Breast epithelium (tissue), 4 donors: ENCODE measurements around the gene ROCK1. TPM values are rescaled to one million over a fixed set of nuclear protein-coding genes. Genes with fewer than 3 reads are reported as not detected.
A peak's percentile ranks its signal among the peaks of the same experiment; 100 is the strongest.

Source experiments
- DNase-seq, 2 donors: peaks; one replicate each; pipeline ENCODE4 v3.0.0-alpha.2; 2019; ENCODE audit warnings: low spot score in 2 of 2
- H3K27ac ChIP-seq, 2 donors: fragments of 200-600 bp; sonication (generic) in 1 of 2; one replicate each; pipeline ENCODE4 v1.5.1; 2016 to 2019; ENCODE audit warnings: mild to moderate bottlenecking in 1 of 2
- H3K27me3 ChIP-seq, 2 donors: fragments of 200-600 bp; sonication (generic) in 1 of 2; one replicate each; pipeline versions ENCODE4 v1.5.1 to v1.6.0; 2017 to 2019; ENCODE audit warnings: control low read depth in 1 of 2, mild to moderate bottlenecking in 1 of 2
- H3K36me3 ChIP-seq: fragments of 200-600 bp; one replicate; pipeline ENCODE4 v1.5.1; 2019
- H3K4me1 ChIP-seq, 2 donors: fragments of 200-600 bp; sonication (generic); one replicate each; pipeline ENCODE4 v1.5.1; 2016 to 2019; ENCODE audit warnings: control low read depth in 1 of 2
- H3K4me3 ChIP-seq, 3 donors: fragments of 200-600 bp; sonication (generic); 1 replicate in 2 of 3; 2 replicates in 1 of 3; pipeline ENCODE4 v1.5.1; 2016 to 2019; ENCODE audit warnings: mild to moderate bottlenecking in 3 of 3, moderate library complexity in 2 of 3
- H3K9me3 ChIP-seq, 2 donors: fragments of 200-600 bp; sonication (generic) in 1 of 2; one replicate each; pipeline ENCODE4 v1.5.1; 2016 to 2019; ENCODE audit warnings: control low read depth in 1 of 2
- CTCF ChIP-seq, 3 donors: fragments of 450-650 bp; IDR thresholded peaks; one replicate each; pipeline ENCODE4 v1.5.1; 2016 to 2017; ENCODE audit warnings: antibody characterized with exemption in 3 of 3, mild to moderate bottlenecking in 3 of 3, moderate library complexity in 3 of 3
- POLR2A ChIP-seq: fragments of 450-650 bp; IDR thresholded peaks from one replicate; pipeline ENCODE4 v1.6.1; 2016; ENCODE audit warnings: antibody characterized with exemption, mild to moderate bottlenecking, moderate library complexity
- POLR2AphosphoS5 ChIP-seq, 3 donors: sonication (generic); formaldehyde crosslinking; IDR thresholded peaks; one replicate each; pipeline ENCODE4 v1.6.1; 2017; ENCODE audit warnings: antibody characterized with exemption in 3 of 3
- intact Hi-C: fragments of 100-400 bp; cut with DNase I; formaldehyde crosslinking; loops from one replicate; pipeline ENCODE4 v1.15.1; 2023; ENCODE audit warnings: low total_unique reads
- total RNA-seq, 3 donors: library from RNA; depleted of rRNA; stranded (reverse); fragments of >200 nt; gene quantifications; one replicate each; pipeline ENCODE4 v1.1.0, GENCODE V29; 2016

Gene ROCK1
- total RNA-seq, 3 donors from 2014 or later: 79.3 to 99.2 (median 86.6) TPM

- Histone ChIP-seq H3K27ac (peak overlapping the region; percentile 94 to 97), H3K36me3 (no peaks in the 10 kb centered on the region), H3K4me1 (peaks cover 0 to 8% of the 10 kb centered on the region in 2 donors), H3K27me3 (no peaks in the 10 kb centered on the region), H3K9me3 (no peaks in the 10 kb centered on the region), H3K4me3 (peak overlapping the region; percentile 88 to 98 (median 90))
- intact Hi-C loops: no loop called here
- TF ChIP-seq CTCF (IDR thresholded peaks at IDR 0.05): no peak
- TF ChIP-seq POLR2A: no peak
- no peak for TF ChIP-seq POLR2AphosphoS5 (IDR thresholded peaks at IDR 0.05)
- no peak for DNase-seq
These were observed 784 bp downstream of the ROCK1 start for GRCh38 chr18:21110713-21111345.

DNA sequence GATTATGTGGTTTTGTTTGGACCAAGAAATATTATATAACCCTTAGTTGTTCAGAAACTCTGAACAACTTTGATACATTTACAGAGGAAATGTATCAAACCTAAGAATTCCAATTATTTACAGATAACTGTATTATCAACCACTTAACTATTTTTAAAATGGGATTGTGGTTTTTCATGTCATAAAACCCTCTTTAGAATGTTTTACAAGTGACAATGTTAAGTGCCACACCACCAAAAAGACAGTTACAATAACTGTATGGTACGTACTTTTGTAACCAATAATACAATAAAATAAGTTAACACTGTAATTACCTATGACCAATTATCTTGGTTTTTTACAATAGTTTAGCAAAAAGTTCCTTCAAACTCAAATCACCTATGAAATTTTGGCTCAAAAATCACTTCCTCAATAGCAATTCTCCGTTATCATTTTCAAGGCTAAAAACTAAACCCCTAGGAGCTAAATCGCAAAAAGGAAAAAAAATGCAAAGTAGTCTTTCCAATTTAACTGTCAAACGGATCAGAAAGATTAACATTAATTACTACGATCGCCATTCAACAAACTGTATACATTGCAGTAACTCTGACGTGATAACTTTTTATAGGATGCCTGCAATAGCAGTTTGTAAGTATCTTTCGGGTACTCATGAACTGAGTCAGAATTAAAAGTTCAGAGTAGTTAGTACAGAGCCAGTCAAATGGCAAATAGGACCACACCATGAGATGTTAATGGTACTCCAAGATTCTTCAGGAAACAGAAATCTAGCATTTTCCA lies 1.5 kb downstream of the ROCK1 start:
- TF ChIP-seq POLR2AphosphoS5 (IDR thresholded peaks at IDR 0.05): no peak
- no peak for TF ChIP-seq POLR2A
- TF ChIP-seq CTCF (IDR thresholded peaks at IDR 0.05): no peak
- H3K4me1 ChIP-seq: peaks cover 0 to 8% of the 10 kb centered on the region in 2 donors
- DNase-seq: no peak
- H3K4me3 ChIP-seq: peak overlapping the region; percentile 88 to 98 (median 90)
- intact Hi-C loops: no loop called here
- no peaks in the 10 kb centered on the region for H3K9me3 ChIP-seq
- no peaks in the 10 kb centered on the region for H3K27me3 ChIP-seq
- no peaks in the 10 kb centered on the region for H3K36me3 ChIP-seq
- H3K27ac ChIP-seq: peak overlapping the region in 1 of 2 donors; percentile 94

DNA sequence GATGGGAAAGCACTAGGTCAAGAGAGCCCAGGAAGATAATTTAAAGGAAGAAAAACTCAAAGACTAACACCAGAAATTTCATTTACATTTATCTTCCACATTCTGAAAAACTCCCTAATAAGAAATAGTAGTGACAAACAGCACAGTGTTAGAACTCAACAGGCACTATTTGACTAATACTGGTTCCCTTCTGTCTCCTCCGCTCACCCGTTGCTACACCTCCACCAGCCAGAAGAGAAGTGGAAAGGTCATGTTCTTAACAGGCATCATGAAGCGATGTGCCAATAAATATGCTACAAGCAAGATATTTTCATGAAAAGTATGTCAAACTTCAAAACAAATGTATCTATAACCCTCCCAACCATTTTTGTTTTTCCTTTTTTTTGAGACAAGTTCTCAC lies 5.7 kb downstream of the ROCK1 start:
- H3K4me1 ChIP-seq: peaks cover 0 to 8% of the 10 kb centered on the region in 2 donors
- H3K27ac ChIP-seq: no peak overlapping the region
- no peaks in the 10 kb centered on the region for H3K27me3 ChIP-seq
- TF ChIP-seq CTCF (IDR thresholded peaks at IDR 0.05): no peak
- TF ChIP-seq POLR2AphosphoS5 (IDR thresholded peaks at IDR 0.05): no peak
- TF ChIP-seq POLR2A: no peak
- no peaks in the 10 kb centered on the region for H3K9me3 ChIP-seq
- peak overlapping the region in 1 of 3 donors; percentile 7 for H3K4me3 ChIP-seq
- H3K36me3 ChIP-seq: no peaks in the 10 kb centered on the region
- no peak for DNase-seq
- intact Hi-C loops: no loop called here

DNA sequence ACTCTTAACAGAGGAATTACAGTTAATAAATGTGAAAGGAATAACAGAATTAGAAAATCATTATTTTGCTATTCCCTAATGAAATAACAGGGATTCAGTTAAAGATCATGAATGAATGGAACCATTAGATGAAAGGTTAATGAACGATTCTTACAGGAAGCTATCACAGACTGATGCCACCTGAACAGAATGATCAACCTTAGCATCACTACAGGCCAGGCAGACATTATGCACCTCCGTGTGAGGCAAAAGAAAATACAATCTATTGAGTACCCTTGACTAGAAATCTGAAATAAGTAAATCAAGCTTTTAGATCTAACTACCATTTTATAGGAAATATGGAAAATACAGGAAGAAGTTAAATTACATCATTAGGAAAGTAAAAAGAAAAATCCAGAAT lies 10.4 kb downstream of the ROCK1 start:
- TF ChIP-seq POLR2AphosphoS5 (IDR thresholded peaks at IDR 0.05): no peak
- TF ChIP-seq POLR2A: no peak
- no peak for TF ChIP-seq CTCF (IDR thresholded peaks at IDR 0.05)
- Histone ChIP-seq H3K27ac (no peak overlapping the region), H3K4me3 (no peak overlapping the region), H3K27me3 (no peaks in the 10 kb centered on the region), H3K36me3 (no peaks in the 10 kb centered on the region), H3K9me3 (no peaks in the 10 kb centered on the region), H3K4me1 (no peaks in the 10 kb centered on the region)
- no peak for DNase-seq
- intact Hi-C loops: no loop called here

- intact Hi-C loops: no loop called here
- no peak overlapping the region for H3K27ac ChIP-seq
- no peaks in the 10 kb centered on the region for H3K4me1 ChIP-seq
- no peaks in the 10 kb centered on the region for H3K9me3 ChIP-seq
- H3K36me3 ChIP-seq: no peaks in the 10 kb centered on the region
- TF ChIP-seq CTCF (IDR thresholded peaks at IDR 0.05): no peak
- no peak for TF ChIP-seq POLR2A
- no peak for TF ChIP-seq POLR2AphosphoS5 (IDR thresholded peaks at IDR 0.05)
- DNase-seq: no peak
- H3K4me3 ChIP-seq: no peak overlapping the region
- H3K27me3 ChIP-seq: no peaks in the 10 kb centered on the region
These were observed 10.9 kb downstream of the ROCK1 start for GRCh38 chr18:21100678-21101077.
